ENCODE data around the gene RNF212.
"Not testable (repeated sequence)": the region's sequence is repeated elsewhere in the genome, so short reads cannot be mapped to it uniquely, and the experiment has no call there.

Gene RNF212

DNA sequence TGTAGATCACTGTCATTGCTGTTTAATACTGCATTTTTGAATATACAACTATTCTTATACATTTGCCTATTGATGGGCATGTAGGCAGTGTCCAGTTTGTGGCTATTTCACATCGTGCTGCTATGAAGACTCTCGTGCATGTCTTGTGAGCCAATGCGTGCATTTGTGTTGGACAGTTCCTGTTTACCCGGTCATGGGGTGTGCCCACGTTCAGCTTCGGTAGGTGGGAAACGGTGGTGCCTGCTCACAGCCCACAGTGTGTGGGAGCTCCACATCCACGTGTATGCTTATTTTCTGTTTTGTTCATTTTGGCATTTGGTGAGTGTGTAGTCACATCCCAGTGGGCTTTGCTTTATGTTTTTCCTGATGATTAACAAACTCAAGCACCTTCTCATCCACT lies 19.7 kb upstream of the RNF212 start:
- TF ChIP-seq, protein P1, sequence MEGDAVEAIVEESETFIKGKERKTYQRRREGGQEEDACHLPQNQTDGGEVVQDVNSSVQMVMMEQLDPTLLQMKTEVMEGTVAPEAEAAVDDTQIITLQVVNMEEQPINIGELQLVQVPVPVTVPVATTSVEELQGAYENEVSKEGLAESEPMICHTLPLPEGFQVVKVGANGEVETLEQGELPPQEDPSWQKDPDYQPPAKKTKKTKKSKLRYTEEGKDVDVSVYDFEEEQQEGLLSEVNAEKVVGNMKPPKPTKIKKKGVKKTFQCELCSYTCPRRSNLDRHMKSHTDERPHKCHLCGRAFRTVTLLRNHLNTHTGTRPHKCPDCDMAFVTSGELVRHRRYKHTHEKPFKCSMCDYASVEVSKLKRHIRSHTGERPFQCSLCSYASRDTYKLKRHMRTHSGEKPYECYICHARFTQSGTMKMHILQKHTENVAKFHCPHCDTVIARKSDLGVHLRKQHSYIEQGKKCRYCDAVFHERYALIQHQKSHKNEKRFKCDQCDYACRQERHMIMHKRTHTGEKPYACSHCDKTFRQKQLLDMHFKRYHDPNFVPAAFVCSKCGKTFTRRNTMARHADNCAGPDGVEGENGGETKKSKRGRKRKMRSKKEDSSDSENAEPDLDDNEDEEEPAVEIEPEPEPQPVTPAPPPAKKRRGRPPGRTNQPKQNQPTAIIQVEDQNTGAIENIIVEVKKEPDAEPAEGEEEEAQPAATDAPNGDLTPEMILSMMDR (IDR thresholded peaks at IDR 0.05; ENCODE audit: low read depth, low read length), result no peak
- DNase-seq (ENCODE audit: extremely low read depth, low read depth), result no peak

DNA sequence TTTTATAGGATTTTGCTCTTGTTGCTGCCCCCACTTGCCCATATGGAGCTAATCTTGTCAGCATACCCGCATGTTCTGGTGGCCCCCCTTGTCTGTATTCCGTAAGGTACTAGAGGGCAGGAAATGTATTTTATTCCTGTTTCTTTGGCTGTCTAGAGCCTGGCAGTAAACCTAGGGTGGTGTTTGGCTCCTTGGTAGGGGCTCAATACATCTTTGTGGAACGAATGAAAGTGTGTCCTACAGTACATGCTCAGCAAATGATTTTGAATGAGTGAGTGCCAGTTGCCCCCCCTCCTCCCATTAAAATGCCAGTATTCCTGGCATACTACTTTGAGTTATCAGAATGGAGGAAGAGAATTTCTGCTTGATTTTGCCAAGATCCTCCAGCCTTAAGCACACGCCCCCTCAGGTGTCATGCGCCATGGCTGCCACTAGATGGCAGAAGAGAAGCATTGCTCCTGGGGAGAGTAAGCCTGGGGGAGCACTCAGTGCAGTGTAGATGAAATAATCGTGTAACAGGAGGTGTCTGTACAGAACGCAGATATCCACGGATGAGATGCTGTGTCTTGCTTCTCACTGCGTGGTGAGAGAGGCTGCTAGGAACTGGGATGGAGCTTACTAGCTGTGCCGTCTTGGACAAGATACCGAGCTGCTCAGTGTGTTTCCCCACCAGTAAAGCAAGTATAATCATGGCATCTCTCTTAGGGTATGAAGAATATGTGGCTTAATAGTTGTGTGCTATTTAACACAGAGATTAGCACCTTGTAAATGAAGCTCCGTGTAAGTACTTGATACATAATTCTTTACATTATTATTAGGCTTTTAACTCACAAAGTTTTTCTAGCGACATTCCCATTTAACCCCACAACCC lies 17.2 kb upstream of the RNF212 start:
- DNase-seq (ENCODE audit: extremely low read depth, low read depth), result peak; percentile 46
- TF ChIP-seq, protein P1 (IDR thresholded peaks at IDR 0.05; ENCODE audit: low read depth, low read length), result peak; percentile 100

DNA sequence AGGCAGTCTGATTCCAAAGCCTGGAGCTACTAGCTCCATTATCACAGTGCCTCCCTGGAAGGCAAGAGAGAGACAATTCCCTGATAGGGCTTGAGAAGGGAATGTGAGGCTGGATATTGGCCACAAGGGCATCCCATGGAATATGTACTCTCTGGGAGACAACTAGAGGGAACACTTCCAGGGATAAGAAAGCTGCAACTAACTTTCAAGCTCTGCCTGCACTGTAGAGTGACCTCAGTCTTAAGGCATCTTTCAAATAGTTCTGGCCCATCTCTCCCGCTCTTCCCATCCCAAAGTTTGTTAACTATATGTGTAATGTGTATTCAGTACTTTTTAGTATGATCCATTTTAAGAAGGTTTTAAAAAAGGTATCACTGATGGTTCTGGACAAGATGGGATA lies 13.1 kb upstream of the RNF212 start:
- no peak for DNase-seq (ENCODE audit: extremely low read depth, low read depth)
- TF ChIP-seq, protein P1 (IDR thresholded peaks at IDR 0.05; ENCODE audit: low read depth, low read length), result no peak

DNA sequence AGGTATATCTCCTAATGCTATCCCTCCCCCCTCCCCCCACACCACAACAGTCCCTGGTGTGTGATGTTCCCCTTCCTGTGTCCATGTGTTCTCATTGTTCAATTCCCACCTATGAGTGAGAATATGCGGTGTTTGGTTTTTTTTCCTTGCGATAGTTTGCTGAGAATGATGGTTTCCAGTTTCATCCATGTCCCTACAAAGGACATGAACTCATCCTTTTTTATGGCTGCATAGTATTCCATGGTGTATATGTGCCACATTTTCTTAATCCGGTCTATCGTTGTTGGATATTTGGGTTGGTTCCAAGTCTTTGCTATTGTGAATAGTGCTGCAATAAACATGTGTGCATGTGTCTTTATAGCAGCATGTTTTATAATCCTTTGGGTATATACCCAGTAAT lies 12.1 kb upstream of the RNF212 start:
- not testable (repeated sequence) for DNase-seq (ENCODE audit: extremely low read depth, low read depth)

DNA sequence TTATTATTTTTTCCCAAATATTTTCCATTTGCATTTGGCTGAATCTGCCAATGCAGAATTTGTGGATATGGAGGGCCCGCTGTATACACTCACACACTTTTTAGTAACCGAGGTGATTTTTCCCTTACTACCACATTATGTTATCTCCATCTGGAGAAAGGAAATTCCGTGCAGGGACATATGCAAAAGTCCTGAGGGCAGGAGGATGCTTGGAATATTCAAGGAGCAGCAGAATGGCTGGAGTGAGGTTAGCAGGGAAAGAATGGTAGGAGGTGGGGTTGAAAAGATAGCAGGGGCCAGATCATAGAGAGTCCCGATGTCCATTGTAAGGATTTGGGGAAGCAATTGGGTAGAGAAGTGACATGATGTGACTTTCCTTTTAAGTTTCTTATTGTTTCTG lies 11.5 kb upstream of the RNF212 start:
- DNase-seq (ENCODE audit: extremely low read depth, low read depth), result no peak
- TF ChIP-seq, protein P1 (IDR thresholded peaks at IDR 0.05; ENCODE audit: low read depth, low read length), result no peak

DNA sequence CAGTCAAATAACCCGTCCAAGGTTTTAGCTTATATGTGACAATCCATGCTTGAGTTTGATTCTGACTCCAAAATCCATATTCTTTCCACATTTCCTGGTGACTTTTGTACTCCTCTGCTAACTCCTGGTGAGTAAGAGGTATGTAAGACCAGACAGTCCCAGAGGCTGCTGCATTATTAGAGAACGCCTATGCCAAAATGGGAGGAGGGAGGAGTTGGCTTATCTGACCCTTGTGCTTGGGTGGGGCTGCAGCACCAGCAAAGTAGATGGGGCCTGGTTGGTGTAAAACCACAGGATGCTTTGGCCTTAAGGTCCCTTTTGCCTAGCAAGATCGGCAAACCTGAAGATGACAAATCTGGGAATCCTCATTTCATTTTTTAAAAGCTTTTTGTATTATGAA lies 9.1 kb upstream of the RNF212 start:
- no peak for DNase-seq (ENCODE audit: extremely low read depth, low read depth)
- TF ChIP-seq, protein P1 (IDR thresholded peaks at IDR 0.05; ENCODE audit: low read depth, low read length), result no peak

DNA sequence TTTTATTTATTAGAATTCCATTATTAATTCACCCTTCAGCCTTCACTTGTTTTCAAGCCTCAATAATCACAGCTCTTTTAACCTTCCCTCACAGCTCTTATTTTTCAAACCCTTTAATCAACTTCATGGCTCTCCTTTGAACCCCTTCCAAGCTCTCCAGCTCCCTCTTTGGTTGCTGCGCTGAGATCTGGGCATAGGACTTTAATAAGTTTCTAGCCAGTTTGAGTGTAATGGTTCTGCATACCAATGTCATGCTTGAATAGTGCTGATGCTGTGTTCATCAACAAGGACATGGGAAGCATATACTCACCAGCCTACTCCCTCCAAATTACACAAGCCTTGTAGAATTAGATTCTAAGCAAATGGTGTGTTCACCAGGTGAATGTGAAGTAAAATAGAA lies 3.5 kb upstream of the RNF212 start:
- no peak for DNase-seq (ENCODE audit: extremely low read depth, low read depth)
- TF ChIP-seq, protein P1 (IDR thresholded peaks at IDR 0.05; ENCODE audit: low read depth, low read length), result no peak

Data from AG09319 (cell line).